ENCODE measurements around the gene ZDHHC3.

DNA sequence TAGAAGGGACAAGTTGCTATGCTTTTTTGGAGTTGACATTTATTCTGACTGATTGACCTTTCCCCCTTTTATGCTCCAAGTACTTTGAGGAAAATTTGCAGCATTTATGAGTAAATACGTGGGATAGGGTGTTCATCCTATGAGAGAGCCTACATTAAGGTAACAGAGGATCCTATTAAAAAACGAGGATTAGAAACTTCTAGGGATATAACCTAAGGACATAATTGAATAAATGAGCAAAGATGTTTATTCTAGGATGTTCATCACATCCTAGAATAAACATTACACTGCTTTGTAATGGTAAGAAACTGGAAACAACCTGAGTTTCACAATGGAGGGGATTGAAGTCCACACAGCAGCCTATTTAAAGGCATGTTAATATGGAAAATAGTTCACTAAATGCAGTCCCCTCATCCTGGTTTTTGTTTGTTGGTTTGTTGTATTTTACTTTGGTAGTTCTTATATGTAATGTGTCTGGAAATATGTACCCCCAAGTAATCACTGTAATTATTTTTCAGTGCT lies 26.2 kb upstream of the ZDHHC3 start:
- TF ChIP-seq, protein P1, sequence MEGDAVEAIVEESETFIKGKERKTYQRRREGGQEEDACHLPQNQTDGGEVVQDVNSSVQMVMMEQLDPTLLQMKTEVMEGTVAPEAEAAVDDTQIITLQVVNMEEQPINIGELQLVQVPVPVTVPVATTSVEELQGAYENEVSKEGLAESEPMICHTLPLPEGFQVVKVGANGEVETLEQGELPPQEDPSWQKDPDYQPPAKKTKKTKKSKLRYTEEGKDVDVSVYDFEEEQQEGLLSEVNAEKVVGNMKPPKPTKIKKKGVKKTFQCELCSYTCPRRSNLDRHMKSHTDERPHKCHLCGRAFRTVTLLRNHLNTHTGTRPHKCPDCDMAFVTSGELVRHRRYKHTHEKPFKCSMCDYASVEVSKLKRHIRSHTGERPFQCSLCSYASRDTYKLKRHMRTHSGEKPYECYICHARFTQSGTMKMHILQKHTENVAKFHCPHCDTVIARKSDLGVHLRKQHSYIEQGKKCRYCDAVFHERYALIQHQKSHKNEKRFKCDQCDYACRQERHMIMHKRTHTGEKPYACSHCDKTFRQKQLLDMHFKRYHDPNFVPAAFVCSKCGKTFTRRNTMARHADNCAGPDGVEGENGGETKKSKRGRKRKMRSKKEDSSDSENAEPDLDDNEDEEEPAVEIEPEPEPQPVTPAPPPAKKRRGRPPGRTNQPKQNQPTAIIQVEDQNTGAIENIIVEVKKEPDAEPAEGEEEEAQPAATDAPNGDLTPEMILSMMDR (IDR thresholded peaks at IDR 0.05; ENCODE audit: low read depth, low read length): no peak
- no peak for TF ChIP-seq EZH2phosphoT487 (IDR thresholded peaks at IDR 0.05; ENCODE audit: low read depth)

Measured in OCI-LY3 (cell line).